ENCODE measurements around the gene ZNF418.
"Not testable (repeated sequence)": the region's sequence is repeated elsewhere in the genome, so short reads cannot be mapped to it uniquely, and the experiment has no call there.

The ZNF418 gene

DNA sequence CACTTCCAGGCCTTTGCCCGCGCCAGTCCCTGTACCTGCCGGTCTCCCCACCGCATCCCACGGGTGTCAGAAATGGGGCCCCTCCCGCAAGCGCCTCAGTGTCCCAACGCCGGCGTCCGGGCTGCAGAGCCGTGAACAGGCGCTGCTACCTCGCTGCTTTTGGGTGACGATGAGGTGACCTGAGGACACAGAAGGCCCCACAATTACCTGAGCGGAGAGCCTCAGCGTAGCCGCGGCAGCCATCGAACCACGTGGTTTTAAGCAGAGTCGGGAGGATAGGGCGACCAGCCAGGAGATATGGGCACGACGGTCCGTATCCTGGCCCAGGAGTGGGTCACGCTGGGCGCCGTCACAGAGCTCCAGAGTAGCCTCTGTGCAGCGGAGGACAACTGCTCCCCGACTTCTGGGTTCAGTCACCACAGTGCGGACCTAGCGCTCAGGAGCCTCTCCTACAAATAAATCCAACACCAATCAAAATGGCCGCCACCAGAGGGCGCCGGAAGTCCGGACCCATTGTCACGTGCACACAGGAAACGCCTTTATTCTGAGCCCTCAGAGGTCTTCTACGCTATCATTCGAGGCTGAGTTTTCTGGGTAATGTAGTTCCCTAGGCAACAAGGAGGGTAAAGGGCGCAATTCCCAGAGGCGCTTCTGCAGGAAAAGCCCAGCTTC lies 46.5 kb downstream of the ZNF418 start, which contains the start of gene ZNF814:
Gene ZNF814 (minus strand): TSS at position 478 of the 672 bp plus-strand sequence. CDS start 235 bp downstream, at position 243.
- peak; percentile 85 for DNase-seq

GRCh38 chr19:57888107-57888559 lies 47.1 kb downstream of the ZNF418 start:
- DNase-seq: no peak

- DNase-seq: no peak
These were observed 47.8 kb downstream of the ZNF418 start for GRCh38 chr19:57887195-57887941.

GRCh38 chr19:57886046-57886445 lies 49.2 kb downstream of the ZNF418 start:
- DNase-seq: no peak

DNA sequence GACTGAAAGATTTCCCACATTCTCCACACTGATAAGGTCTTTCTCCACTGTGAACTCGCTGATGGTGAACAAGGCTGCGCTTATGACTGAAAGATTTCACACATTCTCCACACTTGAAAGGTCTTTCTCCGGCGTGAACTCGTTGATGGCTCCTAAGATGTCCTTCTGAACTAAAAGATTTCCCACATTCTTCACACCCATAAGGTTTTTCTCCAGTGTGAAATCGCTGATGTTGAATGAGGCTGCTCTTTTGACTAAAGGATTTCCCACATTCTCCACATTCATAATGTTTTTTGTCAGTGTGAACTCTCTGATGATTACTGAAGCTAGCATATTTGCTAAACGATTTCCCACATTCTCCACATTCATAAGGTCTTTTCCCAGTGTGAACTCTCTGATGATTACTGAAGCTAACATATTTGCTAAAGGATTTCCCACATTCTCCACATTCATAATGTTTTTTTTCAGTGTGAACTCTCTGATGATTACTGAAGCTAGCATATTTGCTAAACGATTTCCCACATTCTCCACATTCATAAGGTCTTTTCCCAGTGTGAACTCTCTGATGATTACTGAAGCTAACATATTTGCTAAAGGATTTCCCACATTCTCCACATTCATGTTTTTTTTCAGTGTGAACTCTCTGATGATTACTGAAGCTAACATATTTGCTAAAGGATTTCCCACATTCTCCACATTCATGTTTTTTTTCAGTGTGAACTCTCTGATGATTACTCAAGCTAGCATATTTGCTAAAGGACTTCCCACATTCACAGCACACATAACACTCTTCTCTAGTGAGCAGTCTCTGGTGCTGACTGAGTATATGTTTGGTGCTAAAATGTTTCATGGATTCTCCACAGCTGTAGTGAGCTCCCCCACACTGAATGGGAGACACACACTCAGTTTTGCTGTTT lies 61.1 kb downstream of the ZNF418 start:
- not testable (repeated sequence) for DNase-seq

- DNase-seq: no peak
These were observed 62.8 kb downstream of the ZNF418 start for GRCh38 chr19:57872450-57872849.
